HCT116 (cell line): ENCODE results near the gene IL17RD.

ENCODE experiments used
- ATF3 ChIP-seq: IDR thresholded peaks from 2 replicates; pipeline ENCODE4 v1.6.1; 2012
- EZH2 ChIP-seq: fragments of 200-600 bp; sonication (generic); IDR thresholded peaks from 2 replicates; pipeline ENCODE4 v1.6.1; 2017; ENCODE audit warnings: antibody characterized with exemption, mixed run types
- EZH2phosphoT487 ChIP-seq: fragments of 200-600 bp; IDR thresholded peaks from 2 replicates; pipeline ENCODE4 v1.6.1; 2018; ENCODE audit warnings: antibody characterized with exemption, borderline replicate concordance
- POLR2A ChIP-seq: IDR thresholded peaks from 2 replicates; pipeline ENCODE4 v1.7.0; 2011; ENCODE audit warnings: borderline replicate concordance; ENCODE audit not compliant: insufficient read depth, insufficient read length; ENCODE audit errors: extremely low read depth
- SIN3A ChIP-seq: IDR thresholded peaks from 2 replicates; pipeline ENCODE4 v1.6.1; 2012; ENCODE audit warnings: low read depth
- YY1 ChIP-seq: IDR thresholded peaks from 2 replicates; pipeline ENCODE4 v1.6.1; 2011; ENCODE audit warnings: low read length, low read depth, moderate library complexity, mild to moderate bottlenecking; ENCODE audit not compliant: insufficient replicate concordance; ENCODE audit errors: extremely low read depth
- TF ChIP-seq, protein P1 (sequence below), 3 experiments: fragments of 200-600 bp in 1 of 3; sonication (generic) in 1 of 3; IDR thresholded peaks in 2 of 3; conservative IDR thresholded peaks in 1 of 3; 2 replicates each; pipeline ENCODE4 v1.5.1; 2012 to 2017; ENCODE audit warnings: low read depth in 2 of 3, low read length in 2 of 3, antibody characterized with exemption in 1 of 3, borderline replicate concordance in 1 of 3, control low read depth in 1 of 3, mild to moderate bottlenecking in 1 of 3, mixed read lengths in 1 of 3, mixed run types in 1 of 3, moderate library complexity in 1 of 3; ENCODE audit not compliant: insufficient read depth in 1 of 3

DNA sequence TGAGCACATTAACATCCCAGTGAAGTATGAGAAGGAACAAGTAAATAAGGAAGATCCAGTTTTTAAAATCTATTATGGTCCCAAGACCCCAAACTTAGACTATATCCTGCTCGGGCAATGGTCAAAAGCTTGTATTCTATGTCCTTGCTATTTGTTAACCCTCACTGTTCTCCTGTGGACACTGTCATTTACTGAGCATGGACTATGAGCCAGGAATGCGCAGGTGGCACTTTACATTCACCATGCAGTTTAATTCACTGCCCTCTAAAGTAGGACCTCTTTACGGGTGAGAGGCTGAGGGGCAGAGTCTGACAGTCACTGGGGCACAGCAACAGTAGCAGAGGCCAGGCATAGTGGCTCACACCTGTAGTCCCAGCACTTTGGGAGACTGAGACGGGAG is 76.1 kb downstream of the IL17RD start:
- no peak for TF ChIP-seq ATF3
- no peak for TF ChIP-seq POLR2A
- TF ChIP-seq, protein P1, sequence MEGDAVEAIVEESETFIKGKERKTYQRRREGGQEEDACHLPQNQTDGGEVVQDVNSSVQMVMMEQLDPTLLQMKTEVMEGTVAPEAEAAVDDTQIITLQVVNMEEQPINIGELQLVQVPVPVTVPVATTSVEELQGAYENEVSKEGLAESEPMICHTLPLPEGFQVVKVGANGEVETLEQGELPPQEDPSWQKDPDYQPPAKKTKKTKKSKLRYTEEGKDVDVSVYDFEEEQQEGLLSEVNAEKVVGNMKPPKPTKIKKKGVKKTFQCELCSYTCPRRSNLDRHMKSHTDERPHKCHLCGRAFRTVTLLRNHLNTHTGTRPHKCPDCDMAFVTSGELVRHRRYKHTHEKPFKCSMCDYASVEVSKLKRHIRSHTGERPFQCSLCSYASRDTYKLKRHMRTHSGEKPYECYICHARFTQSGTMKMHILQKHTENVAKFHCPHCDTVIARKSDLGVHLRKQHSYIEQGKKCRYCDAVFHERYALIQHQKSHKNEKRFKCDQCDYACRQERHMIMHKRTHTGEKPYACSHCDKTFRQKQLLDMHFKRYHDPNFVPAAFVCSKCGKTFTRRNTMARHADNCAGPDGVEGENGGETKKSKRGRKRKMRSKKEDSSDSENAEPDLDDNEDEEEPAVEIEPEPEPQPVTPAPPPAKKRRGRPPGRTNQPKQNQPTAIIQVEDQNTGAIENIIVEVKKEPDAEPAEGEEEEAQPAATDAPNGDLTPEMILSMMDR (IDR thresholded peaks at IDR 0.05 in 2 of 3, conservative IDR thresholded peaks at IDR 0.05 in 1 of 3; ENCODE audit: borderline replicate concordance in 1 of 3, insufficient read depth in 1 of 3, low read depth in 2 of 3, low read length in 2 of 3), result no peak
- TF ChIP-seq EZH2phosphoT487, result no peak
- no peak for TF ChIP-seq EZH2
- TF ChIP-seq YY1, result no peak
- no peak for TF ChIP-seq SIN3A
